Measurements from ENCODE around the gene ZNF814. TPM values are rescaled to one million over a fixed set of nuclear protein-coding genes. Genes with fewer than 3 reads are reported as not detected.
A peak's percentile ranks its signal among the peaks of the same experiment; 100 is the strongest.
"Not testable (repeated sequence)": the region's sequence is repeated elsewhere in the genome, so short reads cannot be mapped to it uniquely, and the experiment has no call there.

Gene ZNF814
- total RNA-seq, 1 donor from 2014 or later = 6.1 TPM

DNA sequence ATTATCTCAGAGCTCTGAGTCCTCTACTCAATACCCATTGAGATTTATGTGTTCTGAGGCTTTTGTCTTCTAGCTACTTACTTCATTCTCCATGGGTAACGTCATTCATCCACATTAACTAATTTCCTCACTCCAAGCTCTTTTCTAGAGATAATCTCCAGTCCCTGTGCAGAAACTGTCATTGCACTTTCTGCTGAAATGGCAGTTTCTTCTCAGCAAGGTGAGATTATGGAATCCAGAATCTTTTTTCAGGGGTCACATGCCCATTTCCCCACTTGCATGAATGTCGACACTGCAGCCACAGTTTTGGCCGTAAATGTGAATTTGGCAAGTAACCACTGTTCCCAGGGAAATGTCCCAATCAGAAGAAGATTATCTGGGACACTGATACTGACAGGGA, 26.5 kb downstream of the ZNF814 start:
- DNase-seq (ENCODE audit: low read depth, low spot score) = not testable (repeated sequence)

DNA sequence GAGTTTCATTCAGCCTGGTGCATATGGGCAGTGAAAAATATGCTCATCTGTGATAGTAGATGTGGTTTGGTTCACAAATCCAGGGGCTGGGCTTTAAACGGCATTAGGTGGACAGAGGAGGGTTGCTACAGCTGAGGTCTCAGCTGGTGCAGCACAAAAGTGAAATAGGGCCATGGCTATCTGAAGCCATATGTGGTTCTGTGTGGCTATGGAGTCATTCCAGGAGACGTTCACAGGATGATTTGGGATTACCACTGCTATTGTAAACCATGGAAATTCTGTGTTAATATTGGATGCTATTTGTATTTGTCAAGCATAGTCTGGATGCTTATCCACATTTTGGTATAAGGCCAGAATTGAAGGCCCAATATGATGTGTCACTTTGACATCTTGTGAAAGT, 34.7 kb downstream of the ZNF814 start:
- DNase-seq (ENCODE audit: low read depth, low spot score) = not testable (repeated sequence)

DNA sequence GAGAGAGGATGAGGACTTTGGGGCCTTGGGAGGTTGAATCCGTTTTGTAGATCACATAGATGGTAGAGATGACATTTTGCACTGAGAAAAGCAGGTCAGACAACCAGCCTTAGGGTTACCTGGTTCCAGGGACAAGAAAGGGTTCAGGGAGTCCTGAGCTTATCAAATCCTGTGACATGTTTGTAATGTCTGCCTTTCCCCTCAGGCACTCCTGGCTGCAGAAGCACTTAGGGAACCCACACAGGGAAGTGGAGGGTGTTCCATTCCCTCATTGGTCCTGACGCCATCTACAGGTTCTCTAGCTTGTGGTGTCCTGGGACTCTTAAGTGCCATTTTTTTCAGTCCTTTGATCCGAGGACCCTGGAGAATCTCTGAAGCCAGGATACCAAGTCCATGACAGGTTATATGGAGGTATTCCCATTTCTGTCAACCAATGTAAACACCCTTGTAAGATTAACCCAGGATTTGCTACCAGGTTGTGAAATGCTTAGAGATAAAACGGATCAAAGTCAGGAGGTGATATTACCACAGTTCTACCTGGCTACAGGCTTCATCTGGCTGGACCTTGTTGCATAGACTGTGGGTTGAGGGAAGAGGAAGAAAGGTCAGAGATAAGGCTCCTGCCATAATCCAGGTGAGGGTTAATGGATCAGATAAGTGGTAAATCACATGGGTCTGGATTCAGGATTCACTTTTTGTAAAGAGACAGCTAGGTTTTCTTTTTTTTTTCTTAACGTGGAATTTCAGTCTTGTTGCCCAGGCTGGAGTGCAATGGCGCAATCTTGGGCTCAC, 36.8 kb downstream of the ZNF814 start:
- not testable (repeated sequence) for DNase-seq (ENCODE audit: low read depth, low spot score)

DNA sequence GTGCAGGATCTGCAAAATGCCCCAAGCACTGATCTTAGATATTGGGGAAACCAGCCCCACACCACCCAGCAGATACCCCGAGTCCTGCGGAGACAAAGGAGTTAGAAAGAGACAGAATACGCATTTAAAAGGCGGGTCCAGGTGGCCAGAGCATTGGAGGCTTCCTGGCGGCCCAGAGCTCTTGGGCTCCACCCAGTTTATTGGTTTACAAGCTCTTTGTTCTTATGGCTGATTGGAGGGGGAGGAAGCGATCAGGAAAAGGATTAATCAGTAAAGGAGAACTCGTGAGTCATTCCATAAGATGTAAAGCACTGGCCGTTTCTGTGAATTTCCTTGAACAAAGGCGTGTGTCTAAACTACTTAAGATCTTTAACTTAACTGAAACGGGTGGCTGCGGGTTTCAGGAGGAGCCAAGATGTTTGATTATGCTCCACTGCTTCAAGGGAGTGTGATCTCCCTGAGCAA, 38.3 kb downstream of the ZNF814 start:
- peak; percentile 29 for DNase-seq (ENCODE audit: low read depth, low spot score)

DNA sequence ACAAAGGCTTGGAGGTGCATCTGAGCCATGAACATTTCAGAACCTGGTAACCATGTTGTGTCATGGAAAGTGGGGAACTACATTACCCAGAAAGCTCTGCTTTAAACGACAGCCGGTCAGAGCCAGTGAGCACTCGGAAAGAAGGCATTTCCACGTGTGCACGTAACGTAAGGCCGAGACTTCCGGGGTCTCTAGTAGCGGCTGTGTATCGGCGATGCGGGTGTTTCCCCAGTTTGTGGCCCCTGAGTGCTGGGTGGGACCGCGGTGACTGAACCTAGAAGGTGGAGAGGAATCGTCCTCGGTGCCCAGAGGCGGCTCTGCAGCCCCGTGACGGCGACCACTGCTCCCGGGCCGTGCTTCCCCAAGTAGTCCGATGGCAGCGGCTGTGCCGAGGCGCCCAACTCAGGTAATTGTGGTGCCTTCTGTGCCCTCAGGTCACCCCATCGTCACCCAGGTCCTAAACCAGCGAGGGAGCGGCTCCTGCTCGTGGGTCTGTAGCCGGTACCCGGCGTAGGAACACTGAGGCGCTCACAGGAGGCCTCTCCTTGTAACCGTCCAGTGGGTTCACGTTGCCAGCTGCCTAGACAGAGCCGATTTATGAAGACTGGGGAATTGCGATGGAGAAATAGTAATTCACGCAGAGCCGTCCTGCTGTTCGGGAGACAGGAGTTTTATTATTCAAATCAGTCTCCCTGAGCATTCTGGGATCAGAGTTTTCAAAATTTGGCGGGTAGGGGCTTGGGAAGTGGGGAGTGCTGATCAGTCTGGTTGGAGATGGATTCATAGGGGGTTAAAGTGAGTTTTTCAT, 39.0 kb downstream of the ZNF814 start, which contains the start of gene ZNF587:
ZNF587 (plus strand) TSS at position 194 of the 808 bp plus-strand sequence; CDS start at position 374, 180 bp downstream.
- DNase-seq (ENCODE audit: low read depth, low spot score) = peak; percentile 43

DNA sequence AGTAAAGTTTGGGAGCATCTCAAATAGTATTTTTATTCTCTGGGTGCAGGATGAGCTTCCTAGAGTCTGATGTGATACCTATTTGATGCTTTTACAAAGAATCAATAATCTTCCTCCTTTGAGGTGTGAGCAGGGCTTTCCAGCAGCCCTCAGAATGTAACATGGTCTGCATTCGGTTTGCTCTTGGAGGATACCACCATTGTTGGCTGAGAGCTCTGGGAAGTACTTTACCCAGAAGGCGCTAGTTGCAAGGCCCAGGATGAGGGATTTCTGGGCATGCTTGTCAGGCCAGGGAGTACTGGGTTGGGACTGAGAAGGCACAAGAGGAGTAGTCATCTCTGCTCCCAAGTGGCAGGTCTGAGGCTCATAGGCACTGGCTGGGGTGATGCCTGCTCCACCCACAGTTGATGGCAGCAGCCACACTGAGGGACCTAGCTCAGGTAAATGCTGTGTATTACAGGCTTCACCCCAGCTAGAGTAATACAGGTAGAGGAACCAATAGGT, 39.6 kb downstream of the ZNF814 start:
- DNase-seq (ENCODE audit: low read depth, low spot score) = not testable (repeated sequence)

DNA sequence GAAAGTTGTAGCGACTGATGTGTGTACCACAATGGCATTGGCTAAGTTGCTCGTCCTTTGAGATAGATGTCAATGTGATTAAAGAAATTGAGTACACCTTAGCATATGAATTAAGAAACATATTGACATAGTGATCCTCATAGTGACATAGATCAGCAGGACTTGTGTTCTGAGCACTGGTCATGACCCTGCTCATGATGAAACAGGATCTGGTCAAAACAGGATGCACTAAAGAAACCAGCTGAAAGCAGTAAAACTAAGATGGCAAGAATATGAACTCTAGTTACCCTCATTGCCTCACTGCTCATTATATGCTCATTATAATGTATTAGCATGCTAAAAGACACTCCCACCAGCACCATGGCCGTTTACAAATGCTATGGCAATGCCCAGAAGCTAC, 41.7 kb downstream of the ZNF814 start:
- not testable (repeated sequence) for DNase-seq (ENCODE audit: low read depth, low spot score)

DNA sequence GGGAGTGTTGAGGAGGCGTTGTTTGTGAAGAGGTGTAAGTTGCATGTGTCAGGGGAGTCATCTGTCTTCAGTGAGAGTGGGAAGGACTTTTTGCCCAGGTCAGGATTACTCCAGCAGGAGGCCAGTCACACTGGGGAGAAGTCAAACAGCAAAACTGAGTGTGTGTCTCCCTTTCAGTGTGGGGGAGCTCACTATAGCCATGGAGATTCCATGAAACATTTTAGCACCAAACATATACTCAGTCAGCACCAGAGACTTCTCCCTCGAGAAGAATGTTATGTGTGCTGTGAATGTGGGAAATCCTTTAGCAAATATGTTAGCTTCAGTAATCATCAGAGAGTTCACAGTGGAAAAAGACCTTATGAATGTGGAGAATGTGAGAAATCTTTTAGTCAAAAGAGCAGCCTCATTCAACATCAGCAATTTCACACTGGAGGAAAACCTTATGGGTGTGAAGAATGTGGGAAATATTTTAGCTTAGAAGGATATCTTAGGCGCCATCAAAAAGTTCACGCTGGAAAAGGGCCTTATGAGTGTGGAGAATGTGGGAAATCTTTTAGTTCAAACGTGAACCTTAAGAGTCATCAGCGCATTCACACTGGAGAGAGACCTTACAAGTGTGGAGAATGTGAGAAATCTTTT, 47.6 kb downstream of the ZNF814 start:
- no peak for DNase-seq (ENCODE audit: low read depth, low spot score)

DNA sequence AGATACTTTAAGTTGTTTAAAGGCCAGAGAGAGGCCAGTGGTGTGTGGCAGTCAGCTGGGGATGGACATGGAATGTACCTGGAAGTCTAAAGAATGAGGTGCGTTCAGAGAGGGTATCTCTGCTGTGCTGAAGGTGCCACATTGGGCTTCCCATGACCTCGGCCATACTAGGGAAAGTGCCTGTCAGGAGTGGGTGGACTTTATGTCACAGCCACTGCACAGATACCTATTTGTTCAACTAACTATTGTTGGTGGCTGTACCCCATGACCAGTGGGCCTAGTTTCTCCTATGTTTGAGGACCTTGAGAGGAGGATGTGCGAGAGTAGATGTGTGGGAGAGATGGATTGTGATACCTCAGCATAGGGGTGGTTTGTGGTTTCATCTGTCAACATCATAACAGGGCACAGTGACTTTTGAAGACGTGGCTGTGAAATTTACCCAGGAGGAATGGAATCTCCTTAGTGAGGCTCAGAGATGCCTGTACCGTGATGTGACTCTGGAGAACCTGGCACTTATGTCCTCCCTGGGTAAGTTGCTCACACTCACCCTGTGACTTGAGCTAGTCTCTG, 50.1 kb downstream of the ZNF814 start:
- not testable (repeated sequence) for DNase-seq (ENCODE audit: low read depth, low spot score)

DNA sequence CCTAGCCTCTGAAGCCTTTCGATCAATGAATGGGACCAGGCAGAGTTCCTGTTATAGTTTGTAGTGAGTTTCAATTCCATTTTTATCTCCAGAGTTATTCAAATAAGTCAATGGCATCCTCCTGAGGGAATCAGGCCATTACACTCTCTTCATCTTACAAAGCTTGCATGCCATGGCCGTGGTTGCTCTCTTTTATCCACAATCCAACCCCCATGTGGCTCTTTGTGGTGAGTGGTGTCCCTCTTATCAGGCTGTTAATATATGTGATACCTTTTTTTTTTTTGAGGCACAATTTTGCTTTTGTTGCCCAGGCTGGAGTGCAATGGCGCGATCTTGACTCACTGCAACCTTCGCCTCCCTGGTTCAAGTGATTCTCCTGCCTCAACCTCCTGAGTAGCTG, 51.8 kb downstream of the ZNF814 start:
- DNase-seq (ENCODE audit: low read depth, low spot score) = not testable (repeated sequence)

DNA sequence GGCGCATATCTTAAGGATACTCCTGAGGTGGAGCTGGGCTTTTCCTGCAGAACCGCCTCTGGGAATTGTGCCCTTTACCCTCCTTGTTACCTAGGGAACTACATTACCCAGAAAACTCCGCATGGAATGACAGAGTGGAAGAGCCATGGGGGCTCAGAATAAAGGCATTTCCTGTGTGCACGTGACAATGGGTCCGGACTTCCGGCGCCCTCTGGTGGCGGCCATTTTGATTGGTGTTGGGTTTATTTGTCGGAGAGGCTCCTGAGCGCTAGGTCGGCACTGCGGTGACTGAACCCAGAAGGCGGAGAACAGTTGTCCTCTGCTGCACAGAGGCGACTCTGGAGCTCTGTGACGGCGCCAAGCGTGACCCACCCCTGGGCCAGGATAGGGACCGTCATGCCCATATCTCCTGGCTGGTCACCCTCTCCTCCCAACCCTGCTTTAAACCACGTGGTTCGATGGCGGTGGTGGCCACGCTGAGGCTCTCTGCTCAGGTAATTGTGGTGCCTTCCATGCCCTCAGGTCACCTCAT, 58.7 kb downstream of the ZNF814 start, which contains the start of gene ZNF587B:
ZNF587B (plus strand) TSS at position 229 of the 532 bp plus-strand sequence; CDS start at position 459, 230 bp downstream.
- DNase-seq (ENCODE audit: low read depth, low spot score) = no peak

DNA sequence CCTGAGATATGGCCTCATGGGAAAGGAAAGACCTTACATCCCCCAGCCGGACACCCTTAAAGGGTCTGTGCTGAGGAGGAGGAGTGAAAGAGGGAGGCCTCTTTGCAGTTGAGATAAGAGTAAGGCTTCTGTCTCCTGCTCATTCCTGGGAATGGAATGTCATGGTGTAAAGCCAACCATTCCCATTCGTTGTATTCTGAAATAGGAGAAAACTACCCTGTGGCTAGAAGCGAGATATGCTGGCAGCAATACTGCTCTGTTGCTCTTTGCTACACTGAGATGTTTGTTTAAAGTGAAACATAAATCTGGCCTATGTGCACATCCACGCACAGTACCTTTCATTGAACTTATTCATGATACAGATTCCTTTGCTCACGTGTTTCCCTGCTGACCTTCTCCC, 59.5 kb downstream of the ZNF814 start:
- no peak for DNase-seq (ENCODE audit: low read depth, low spot score)

DNA sequence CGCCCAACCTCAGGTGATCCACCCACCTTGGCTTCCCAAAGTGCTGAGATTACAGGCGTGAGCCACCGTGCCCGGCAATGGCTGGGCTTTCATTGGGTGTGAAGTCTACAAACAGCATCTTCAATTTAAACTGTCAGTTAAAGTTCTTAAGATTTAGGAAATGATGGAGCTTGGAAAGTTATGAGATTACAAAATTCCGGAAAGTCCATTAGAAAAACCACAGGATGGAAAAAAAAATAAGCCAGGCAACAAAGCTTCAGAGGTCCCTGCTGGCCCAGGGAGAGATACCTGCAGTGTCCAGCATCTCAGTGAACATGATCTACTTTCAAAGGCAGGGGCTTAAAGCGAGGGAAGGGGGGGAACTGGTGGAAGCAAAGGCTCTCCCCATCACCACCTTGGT, 63.3 kb downstream of the ZNF814 start:
- DNase-seq (ENCODE audit: low read depth, low spot score) = no peak

DNA sequence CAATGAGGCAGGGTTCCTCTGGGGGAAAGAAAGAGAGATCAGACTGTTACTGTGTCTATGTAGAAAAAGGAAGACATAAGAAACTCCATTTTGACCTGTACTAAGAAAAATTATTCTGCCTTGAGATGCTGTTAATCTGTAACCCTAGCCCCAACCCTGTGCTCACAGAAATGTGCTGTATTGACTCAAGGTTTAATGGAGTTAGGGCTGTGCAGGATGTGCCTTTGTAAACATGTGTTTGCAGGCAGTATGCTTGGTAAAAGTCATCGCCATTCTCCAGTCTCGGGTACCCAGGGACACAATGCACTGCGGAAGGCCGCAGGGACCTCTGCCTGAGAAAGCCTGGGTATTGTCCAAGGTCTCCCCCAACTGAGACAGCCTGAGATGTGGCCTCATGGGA, 65.2 kb downstream of the ZNF814 start:
- DNase-seq (ENCODE audit: low read depth, low spot score) = not testable (repeated sequence)

DNA sequence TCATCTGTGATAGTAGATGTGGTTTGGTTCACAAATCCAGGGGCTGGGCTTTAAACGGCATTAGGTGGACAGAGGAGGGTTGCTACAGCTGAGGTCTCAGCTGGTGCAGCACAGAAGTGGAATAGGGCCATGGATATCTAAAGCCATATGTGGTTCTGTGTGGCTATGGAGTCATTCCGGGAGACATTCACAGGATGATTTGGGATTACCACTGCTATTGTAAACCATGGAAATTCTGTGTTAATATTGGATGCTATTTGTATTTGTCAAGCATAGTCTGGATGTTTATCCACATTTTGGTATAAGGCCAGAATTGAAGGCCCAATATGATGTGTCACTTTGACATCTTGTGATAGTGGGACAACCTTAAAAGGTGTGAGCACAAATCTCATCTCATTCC, 65.7 kb downstream of the ZNF814 start:
- DNase-seq (ENCODE audit: low read depth, low spot score) = not testable (repeated sequence)

DNA sequence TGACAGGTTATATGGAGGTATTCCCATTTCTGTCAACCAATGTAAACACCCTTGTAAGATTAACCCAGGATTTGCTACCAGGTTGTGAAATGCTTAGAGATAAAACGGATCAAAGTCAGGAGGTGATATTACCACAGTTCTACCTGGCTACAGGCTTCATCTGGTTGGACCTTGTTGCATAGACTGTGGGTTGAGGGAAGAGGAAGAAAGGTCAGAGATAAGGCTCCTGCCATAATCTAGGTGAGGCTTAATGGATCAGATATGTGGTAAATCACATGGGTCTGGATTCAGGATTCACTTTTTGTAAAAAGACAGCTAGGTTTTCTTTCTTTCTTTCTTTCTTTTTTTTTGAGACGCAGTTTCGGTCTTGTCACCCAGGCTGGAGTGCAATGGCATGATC, 67.3 kb downstream of the ZNF814 start:
- not testable (repeated sequence) for DNase-seq (ENCODE audit: low read depth, low spot score)

DNA sequence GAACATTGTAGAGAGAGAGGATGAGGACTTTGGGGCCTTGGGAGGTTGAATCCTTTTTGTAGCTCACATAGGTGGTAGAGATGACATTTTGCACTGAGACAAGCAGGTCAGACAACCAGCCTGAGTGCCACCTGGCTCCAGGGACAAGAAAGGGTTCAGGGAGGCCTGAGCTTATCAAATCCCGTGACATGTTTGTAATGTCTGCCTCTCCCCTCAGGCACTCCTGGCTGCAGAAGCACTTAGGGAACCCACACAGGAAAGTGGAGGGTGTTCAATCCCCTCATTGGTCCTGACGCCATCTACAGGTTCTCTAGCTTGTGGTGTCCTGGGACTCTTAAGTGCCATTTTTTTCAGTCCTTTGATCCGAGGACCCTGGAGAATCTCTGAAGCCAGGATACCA, 67.7 kb downstream of the ZNF814 start:
- DNase-seq (ENCODE audit: low read depth, low spot score) = not testable (repeated sequence)

DNA sequence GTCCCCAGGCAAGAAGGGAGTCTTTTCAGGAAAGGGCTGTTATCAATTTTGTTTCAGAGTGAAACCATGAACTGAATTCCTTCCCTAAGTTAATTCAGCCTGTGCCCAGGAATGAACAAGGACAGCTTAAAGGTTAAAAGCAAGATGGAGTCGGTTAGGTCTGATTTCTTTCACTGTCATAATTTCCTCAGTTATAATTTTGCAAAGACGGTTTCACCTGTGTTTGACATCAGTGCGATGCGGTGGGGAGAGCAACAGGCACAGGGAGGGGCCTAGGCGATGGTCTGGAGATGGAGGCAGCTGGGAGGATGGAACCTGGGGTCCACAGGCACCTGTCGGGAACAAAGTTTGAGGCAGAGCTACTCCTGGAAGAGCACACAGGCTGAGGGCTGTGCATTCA, 68.2 kb downstream of the ZNF814 start:
- DNase-seq (ENCODE audit: low read depth, low spot score) = no peak

DNA sequence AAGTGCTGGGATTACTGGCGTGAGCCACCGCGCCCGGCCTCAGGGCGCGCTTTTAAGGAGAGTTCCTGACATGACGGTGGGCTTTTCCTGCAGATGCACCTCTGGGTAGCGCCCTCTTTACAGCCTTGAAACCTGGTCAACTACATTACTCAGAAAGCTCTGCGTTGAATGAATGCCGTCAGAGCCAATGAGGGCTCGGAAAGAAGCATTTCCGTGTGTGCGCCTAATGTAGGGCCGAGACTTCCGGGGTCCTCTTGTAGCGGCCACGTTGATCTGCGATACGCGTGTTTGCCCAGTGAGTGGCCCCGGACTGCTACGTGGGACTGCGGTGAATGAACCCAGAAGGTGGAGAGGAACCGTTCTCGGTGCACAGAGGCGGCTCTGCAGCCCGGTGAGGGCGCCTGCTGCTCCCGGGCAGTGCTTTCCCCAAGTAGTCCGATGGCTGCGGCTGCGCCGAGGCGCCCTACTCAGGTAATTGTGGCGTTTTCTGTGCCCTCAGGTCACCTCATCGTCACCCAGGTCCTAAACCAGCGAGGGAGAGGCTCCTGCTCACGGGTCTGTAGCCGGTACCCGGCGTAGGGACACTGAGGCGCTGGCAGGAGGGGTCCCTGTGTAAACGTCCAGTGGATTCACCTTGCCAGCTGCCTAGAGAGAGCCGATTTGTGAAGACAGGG, 69.2 kb downstream of the ZNF814 start:
- peak; percentile 53 for DNase-seq (ENCODE audit: low read depth, low spot score)

DNA sequence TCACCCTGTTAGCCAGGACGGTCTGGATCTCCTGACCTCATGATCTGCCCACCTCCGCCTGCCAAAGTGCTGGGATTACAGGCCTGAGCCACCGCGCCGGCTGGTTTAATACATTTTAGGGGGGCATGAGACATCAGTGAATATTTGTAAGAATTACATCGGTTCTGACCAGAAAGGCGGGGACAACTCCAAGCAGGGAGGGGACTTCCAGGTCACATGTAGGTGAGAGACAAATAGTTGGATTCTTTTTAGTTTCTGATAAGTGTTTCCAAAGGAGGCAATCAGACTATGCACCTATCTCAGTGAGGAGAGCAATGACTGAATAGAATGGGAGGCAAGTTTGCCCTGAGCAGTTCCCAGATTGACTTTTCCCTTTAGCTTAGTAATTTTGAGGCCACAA, 70.5 kb downstream of the ZNF814 start:
- DNase-seq (ENCODE audit: low read depth, low spot score) = no peak

Data from pulmonary artery endothelial cell (primary cell).